GM12872 (cell line): ENCODE measurements around the gene LENG8.

Experiments
- CTCF ChIP-seq: IDR thresholded peaks from 3 replicates; pipeline ENCODE4 v1.5.1; 2011; ENCODE audit warnings: low read depth, mild to moderate bottlenecking, low read length, moderate library complexity; ENCODE audit not compliant: insufficient read depth

Gene LENG8

DNA sequence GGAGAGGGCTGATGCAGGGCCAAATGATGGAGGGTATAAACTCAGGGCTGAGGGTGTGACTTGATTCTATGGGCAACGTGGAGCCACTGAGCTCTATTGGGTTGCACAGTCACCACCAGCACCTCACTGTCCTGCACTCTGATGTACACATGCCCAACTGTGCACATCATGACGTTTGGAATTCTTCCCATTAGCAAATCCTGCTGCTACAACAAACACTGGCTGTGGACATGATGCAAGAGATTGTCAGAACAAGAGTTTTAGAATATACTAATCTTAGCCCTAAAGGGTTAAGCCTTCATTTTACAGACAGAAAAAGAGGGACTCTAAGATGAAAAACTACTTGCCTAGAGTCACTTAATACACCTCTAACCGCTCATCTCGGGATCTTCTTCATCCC is 36.1 kb upstream of the LENG8 start:
- no peak for TF ChIP-seq CTCF

GRCh38 chr19:54414156-54414555 is 34.8 kb upstream of the LENG8 start:
- no peak for TF ChIP-seq CTCF

- peak; percentile 30; the same call in 1 of the 3 replicates for TF ChIP-seq CTCF
Observed at GRCh38 chr19:54415208-54415900, 33.6 kb upstream of the LENG8 start, which contains the start of gene TTYH1. Gene TTYH1 (plus strand): TSS chr19:54415464. CDS start chr19:54415553, 89 bp downstream.

- TF ChIP-seq CTCF: no peak
Observed at GRCh38 chr19:54415901-54416673, 32.9 kb upstream of the LENG8 start.

GRCh38 chr19:54416695-54417491 is 32.1 kb upstream of the LENG8 start:
- no peak for TF ChIP-seq CTCF

DNA sequence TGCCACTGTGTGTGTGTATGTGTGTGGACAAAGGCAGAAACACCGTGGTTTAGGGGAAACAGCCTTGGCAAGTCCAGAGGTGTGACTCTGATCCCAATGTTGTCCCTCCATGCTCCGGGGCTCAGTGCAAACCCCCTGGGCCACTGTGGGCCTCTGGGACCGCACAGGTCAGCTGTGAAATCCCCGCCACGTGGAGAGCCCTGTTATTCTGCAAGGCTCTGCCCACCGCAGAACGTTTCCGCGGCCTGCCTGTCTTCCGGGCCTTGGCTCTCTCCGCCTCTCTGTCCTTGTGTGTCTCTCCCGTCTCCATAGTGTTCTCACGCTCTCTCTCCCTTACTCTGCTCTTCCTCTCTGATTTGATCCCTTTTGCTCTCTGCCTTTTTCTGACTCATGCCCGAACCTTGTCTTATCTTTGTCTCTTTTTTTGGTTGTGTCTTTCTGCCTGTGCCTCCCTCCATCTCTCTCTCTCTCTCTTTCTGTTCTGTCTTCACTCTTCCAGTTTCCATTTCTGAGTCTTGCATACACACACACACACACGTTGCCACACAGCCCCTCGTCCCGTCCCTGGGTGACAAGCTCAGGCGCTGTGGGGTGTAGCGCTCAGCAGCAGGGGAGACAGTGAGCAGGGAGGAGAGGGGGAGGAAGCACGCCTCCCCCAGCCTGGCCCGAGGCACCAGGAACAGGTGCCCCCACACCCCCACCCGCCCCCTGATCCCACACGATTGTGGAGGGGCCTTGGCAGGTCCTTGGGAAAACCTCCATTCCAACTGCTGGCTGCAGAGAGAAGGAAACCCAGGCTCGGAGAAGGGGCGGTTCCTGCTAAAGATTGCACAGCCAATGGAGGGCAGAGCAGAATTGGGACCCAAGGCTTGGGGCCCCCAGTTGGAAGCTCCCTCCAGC is 30.7 kb upstream of the LENG8 start:
- TF ChIP-seq CTCF: no peak
